ENCODE data around the gene NOXO1.
"Not testable (repeated sequence)": the region's sequence is repeated elsewhere in the genome, so short reads cannot be mapped to it uniquely, and the experiment has no call there.

NOXO1 gene

DNA sequence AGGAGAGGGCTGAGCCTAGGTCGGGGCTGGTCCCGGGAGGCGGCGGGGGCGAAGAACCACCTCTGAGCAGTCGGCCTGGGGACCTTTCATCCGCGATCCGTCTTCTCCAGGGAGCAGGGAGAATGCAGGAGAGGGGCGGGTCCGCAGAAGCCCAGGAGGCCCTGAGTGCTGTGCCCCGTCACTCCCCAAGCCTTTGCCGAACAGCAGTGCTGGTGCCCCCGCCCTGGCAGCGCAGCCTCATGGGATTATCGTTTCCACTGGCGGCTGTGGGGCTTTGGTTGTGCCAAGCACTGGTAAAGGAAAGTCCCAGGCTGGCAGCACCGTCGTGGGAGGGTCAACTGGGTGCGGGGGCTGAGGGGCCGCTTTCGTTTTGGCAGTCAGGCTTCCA, 8.8 kb downstream of the NOXO1 start:
- Histone ChIP-seq H3K4me1 (ENCODE audit: control insufficient read depth in 1 of 2, insufficient read depth in 2 of 2, low read length in 2 of 2) (peaks cover 4 to 15% of the 10 kb centered on the region in 2 donors), H3K9me3 (ENCODE audit: control insufficient read depth in 1 of 2, low read length in 2 of 2) (no peaks in the 10 kb centered on the region), H3K4me3 (ENCODE audit: low read depth in 1 of 2, low read length in 2 of 2) (peak overlapping the region; percentile 89 to 90), H3K36me3 (ENCODE audit: control insufficient read depth in 1 of 2, insufficient read depth in 2 of 2, low read length in 2 of 2) (peaks cover 15 to 34% of the 10 kb centered on the region in 2 donors), H3K27me3 (ENCODE audit: control insufficient read depth in 1 of 2, insufficient read depth in 2 of 2, low read length in 2 of 2) (peaks cover 0 to 3% of the 10 kb centered on the region in 2 donors), H3K9ac (ENCODE audit: low read depth in 1 of 2, low read length in 2 of 2) (peak overlapping the region; percentile 80 to 92), H3K27ac (ENCODE audit: low read depth, low read length) (no peak overlapping the region)

DNA sequence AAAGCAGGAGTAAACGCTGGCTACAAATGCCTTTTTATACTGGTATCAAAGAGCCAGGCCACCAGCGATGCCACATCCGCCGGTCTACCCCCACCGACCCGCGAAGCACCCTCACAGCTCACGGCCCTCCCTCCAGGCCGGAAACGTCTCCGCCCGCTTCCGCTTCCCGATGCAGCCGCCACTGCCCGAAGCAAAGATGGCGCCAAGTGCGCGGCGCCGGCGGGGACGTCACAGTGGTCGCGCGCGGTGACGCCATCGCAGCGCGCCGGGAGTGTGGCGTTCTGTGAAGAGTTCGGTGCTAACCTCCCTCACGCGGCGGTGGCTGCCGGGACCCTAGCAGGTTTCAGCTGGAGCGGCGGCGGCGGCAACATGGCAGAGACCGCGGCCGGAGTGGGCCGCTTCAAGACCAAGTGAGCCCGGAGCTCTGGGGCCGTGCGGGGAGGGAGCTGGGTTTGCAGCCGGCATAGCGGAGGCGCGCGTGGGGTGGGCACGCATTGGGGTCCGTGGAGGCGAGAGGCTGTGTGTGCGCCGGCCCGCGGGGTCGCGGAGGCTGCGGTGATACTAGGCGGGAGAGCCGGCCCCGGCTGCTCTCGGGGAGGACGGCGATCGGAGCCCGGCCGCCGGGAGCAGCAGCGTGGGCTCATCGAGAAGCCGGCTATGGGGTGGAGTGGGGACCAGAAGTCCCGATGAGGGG, 9.3 kb downstream of the NOXO1 start, which contains the start of gene TBL3:
Gene TBL3 (plus strand): TSS at position 258 of the 694 bp plus-strand sequence. CDS start 112 bp downstream, at position 370.
- H3K4me3 ChIP-seq (ENCODE audit: low read depth in 1 of 2, low read length in 2 of 2) = peak within 1 kb of the TSS; percentile 89 to 90
- peak within 1 kb of the TSS; percentile 96 for H3K27ac ChIP-seq (ENCODE audit: low read depth, low read length)
- peaks cover 13 to 29% of the 10 kb centered on the region in 2 donors for H3K36me3 ChIP-seq (ENCODE audit: control insufficient read depth in 1 of 2, insufficient read depth in 2 of 2, low read length in 2 of 2)
- H3K9me3 ChIP-seq (ENCODE audit: control insufficient read depth in 1 of 2, low read length in 2 of 2) = no peaks in the 10 kb centered on the region
- peaks cover 0 to 3% of the 10 kb centered on the region in 2 donors for H3K27me3 ChIP-seq (ENCODE audit: control insufficient read depth in 1 of 2, insufficient read depth in 2 of 2, low read length in 2 of 2)
- peak within 1 kb of the TSS; percentile 92 to 96 for H3K9ac ChIP-seq (ENCODE audit: low read depth in 1 of 2, low read length in 2 of 2)
- peaks cover 4 to 15% of the 10 kb centered on the region in 2 donors for H3K4me1 ChIP-seq (ENCODE audit: control insufficient read depth in 1 of 2, insufficient read depth in 2 of 2, low read length in 2 of 2)

GRCh38 chr16:1968146-1968953, 12.9 kb downstream of the NOXO1 start:
- Histone ChIP-seq H3K4me3 (ENCODE audit: low read depth in 1 of 2, low read length in 2 of 2) (no peak overlapping the region), H3K4me1 (ENCODE audit: control insufficient read depth in 1 of 2, insufficient read depth in 2 of 2, low read length in 2 of 2) (peaks cover 15 to 33% of the 10 kb centered on the region in 2 donors), H3K36me3 (ENCODE audit: control insufficient read depth in 1 of 2, insufficient read depth in 2 of 2, low read length in 2 of 2) (peaks cover 0 to 5% of the 10 kb centered on the region in 2 donors), H3K9me3 (ENCODE audit: control insufficient read depth in 1 of 2, low read length in 2 of 2) (no peaks in the 10 kb centered on the region), H3K27me3 (ENCODE audit: control insufficient read depth in 1 of 2, insufficient read depth in 2 of 2, low read length in 2 of 2) (no peaks in the 10 kb centered on the region), H3K9ac (ENCODE audit: low read depth in 1 of 2, low read length in 2 of 2) (no peak overlapping the region), H3K27ac (ENCODE audit: low read depth, low read length) (no peak overlapping the region)

GRCh38 chr16:1966460-1966859, 14.8 kb downstream of the NOXO1 start, which contains the start of gene RNF151:
Gene RNF151 (plus strand): TSS chr16:1966856. CDS start chr16:1966882, 26 bp downstream.
- H3K36me3 ChIP-seq (ENCODE audit: control insufficient read depth in 1 of 2, insufficient read depth in 2 of 2, low read length in 2 of 2) = peaks cover 5 to 20% of the 10 kb centered on the region in 2 donors
- no peaks in the 10 kb centered on the region for H3K9me3 ChIP-seq (ENCODE audit: control insufficient read depth in 1 of 2, low read length in 2 of 2)
- no peaks in the 10 kb centered on the region for H3K27me3 ChIP-seq (ENCODE audit: control insufficient read depth in 1 of 2, insufficient read depth in 2 of 2, low read length in 2 of 2)
- no peak within 1 kb of the TSS for H3K27ac ChIP-seq (ENCODE audit: low read depth, low read length)
- H3K9ac ChIP-seq (ENCODE audit: low read depth in 1 of 2, low read length in 2 of 2) = peak within 1 kb of the TSS; percentile 88 to 94
- H3K4me1 ChIP-seq (ENCODE audit: control insufficient read depth in 1 of 2, insufficient read depth in 2 of 2, low read length in 2 of 2) = peaks cover 13 to 32% of the 10 kb centered on the region in 2 donors
- peak within 1 kb of the TSS; percentile 87 to 94 for H3K4me3 ChIP-seq (ENCODE audit: low read depth in 1 of 2, low read length in 2 of 2)

- Histone ChIP-seq H3K4me3 (ENCODE audit: low read depth in 1 of 2, low read length in 2 of 2) (peak overlapping the region; percentile 87 to 94), H3K9me3 (ENCODE audit: control insufficient read depth in 1 of 2, low read length in 2 of 2) (no peaks in the 10 kb centered on the region), H3K4me1 (ENCODE audit: control insufficient read depth in 1 of 2, insufficient read depth in 2 of 2, low read length in 2 of 2) (peaks cover 21 to 34% of the 10 kb centered on the region in 2 donors), H3K27ac (ENCODE audit: low read depth, low read length) (peak overlapping the region; percentile 95), H3K9ac (ENCODE audit: low read depth in 1 of 2, low read length in 2 of 2) (peak overlapping the region; percentile 88 to 94), H3K36me3 (ENCODE audit: control insufficient read depth in 1 of 2, insufficient read depth in 2 of 2, low read length in 2 of 2) (peaks cover 8 to 26% of the 10 kb centered on the region in 2 donors), H3K27me3 (ENCODE audit: control insufficient read depth in 1 of 2, insufficient read depth in 2 of 2, low read length in 2 of 2) (no peaks in the 10 kb centered on the region)
Observed at GRCh38 chr16:1965396-1966001, 15.8 kb downstream of the NOXO1 start.

DNA sequence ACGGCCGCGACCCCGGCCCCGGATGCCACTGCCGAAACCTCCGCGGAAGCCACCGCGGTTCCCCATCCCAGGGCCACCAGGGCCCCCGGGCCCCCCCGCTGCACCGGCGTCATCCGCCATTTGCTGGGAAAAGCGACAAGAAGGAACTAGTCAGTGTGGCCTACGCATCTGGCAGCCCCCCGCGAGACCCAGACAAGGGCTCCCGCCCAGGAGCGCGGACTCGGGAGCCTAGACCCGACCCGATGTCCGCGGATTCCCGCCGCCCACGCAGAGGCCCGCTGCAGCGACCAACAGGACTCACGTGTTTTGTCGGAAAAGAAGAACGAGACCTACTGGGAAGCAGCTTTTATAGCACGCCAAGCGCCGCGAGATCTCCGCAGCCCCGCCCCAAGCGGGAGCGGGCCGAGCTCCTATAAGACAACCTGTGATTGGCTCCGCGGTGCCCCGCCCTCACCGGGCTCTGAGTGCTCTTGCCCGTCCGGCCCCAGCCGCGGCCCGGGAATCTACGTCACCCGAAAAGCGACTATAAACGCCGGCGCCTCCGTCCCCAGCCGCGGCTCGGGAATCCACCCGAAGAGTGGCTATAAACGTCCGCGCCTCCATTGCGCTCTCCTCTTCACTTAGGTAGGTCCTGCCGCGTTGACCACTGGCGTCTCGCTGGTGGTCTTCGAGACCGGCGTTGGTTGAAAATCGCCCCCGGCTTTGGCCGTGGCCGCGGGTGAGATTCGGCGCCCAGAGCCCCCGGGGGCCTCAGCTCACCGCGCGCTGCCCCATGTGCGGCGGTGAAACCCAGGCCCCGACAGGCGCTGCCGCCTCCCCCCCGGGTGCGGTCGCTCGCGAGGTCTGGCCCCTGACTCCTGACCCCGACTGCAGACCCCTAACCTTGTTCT, 16.5 kb downstream of the NOXO1 start, which contains the start of gene RPS2:
Gene RPS2 (minus strand): TSS at position 321 of the 890 bp plus-strand sequence. CDS start 201 bp downstream, at position 120.
- Histone ChIP-seq H3K4me3 (ENCODE audit: low read depth in 1 of 2, low read length in 2 of 2) (peak within 1 kb of the TSS; percentile 87 to 94), H3K27ac (ENCODE audit: low read depth, low read length) (peak within 1 kb of the TSS; percentile 95), H3K36me3 (ENCODE audit: control insufficient read depth in 1 of 2, insufficient read depth in 2 of 2, low read length in 2 of 2) (peaks cover 8 to 26% of the 10 kb centered on the region in 2 donors), H3K4me1 (ENCODE audit: control insufficient read depth in 1 of 2, insufficient read depth in 2 of 2, low read length in 2 of 2) (peaks cover 24 to 38% of the 10 kb centered on the region in 2 donors), H3K27me3 (ENCODE audit: control insufficient read depth in 1 of 2, insufficient read depth in 2 of 2, low read length in 2 of 2) (no peaks in the 10 kb centered on the region), H3K9me3 (ENCODE audit: control insufficient read depth in 1 of 2, low read length in 2 of 2) (no peaks in the 10 kb centered on the region), H3K9ac (ENCODE audit: low read depth in 1 of 2, low read length in 2 of 2) (peak within 1 kb of the TSS; percentile 88 to 94)

GRCh38 chr16:1963806-1964505, 17.3 kb downstream of the NOXO1 start:
- peaks cover 8 to 26% of the 10 kb centered on the region in 2 donors for H3K36me3 ChIP-seq (ENCODE audit: control insufficient read depth in 1 of 2, insufficient read depth in 2 of 2, low read length in 2 of 2)
- peak overlapping the region; percentile 95 for H3K27ac ChIP-seq (ENCODE audit: low read depth, low read length)
- H3K4me1 ChIP-seq (ENCODE audit: control insufficient read depth in 1 of 2, insufficient read depth in 2 of 2, low read length in 2 of 2) = peaks cover 26 to 40% of the 10 kb centered on the region in 2 donors
- no peaks in the 10 kb centered on the region for H3K27me3 ChIP-seq (ENCODE audit: control insufficient read depth in 1 of 2, insufficient read depth in 2 of 2, low read length in 2 of 2)
- H3K9ac ChIP-seq (ENCODE audit: low read depth in 1 of 2, low read length in 2 of 2) = peak overlapping the region; percentile 85 to 88
- peak overlapping the region; percentile 87 to 94 for H3K4me3 ChIP-seq (ENCODE audit: low read depth in 1 of 2, low read length in 2 of 2)
- no peaks in the 10 kb centered on the region for H3K9me3 ChIP-seq (ENCODE audit: control insufficient read depth in 1 of 2, low read length in 2 of 2)

- not testable (repeated sequence) for H3K9me3 ChIP-seq (ENCODE audit: control insufficient read depth in 1 of 2, low read length in 2 of 2); H3K4me3 ChIP-seq (ENCODE audit: low read depth in 1 of 2, low read length in 2 of 2); H3K9ac ChIP-seq (ENCODE audit: low read depth in 1 of 2, low read length in 2 of 2); H3K27me3 ChIP-seq (ENCODE audit: control insufficient read depth in 1 of 2, insufficient read depth in 2 of 2, low read length in 2 of 2); H3K27ac ChIP-seq (ENCODE audit: low read depth, low read length)
- Histone ChIP-seq H3K4me1 (ENCODE audit: control insufficient read depth in 1 of 2, insufficient read depth in 2 of 2, low read length in 2 of 2) (peaks cover 29 to 43% of the 10 kb centered on the region in 2 donors), H3K36me3 (ENCODE audit: control insufficient read depth in 1 of 2, insufficient read depth in 2 of 2, low read length in 2 of 2) (peaks cover 8 to 26% of the 10 kb centered on the region in 2 donors)
Observed at GRCh38 chr16:1962161-1963153, 18.8 kb downstream of the NOXO1 start.

All from duodenal mucosa (tissue), 2 donors.